CD4-positive, alpha-beta T cell (primary cell): ENCODE data around the gene LGI4. TPM values are rescaled to one million over a fixed set of nuclear protein-coding genes. Genes with fewer than 3 reads are reported as not detected.

Experiments
- ATAC-seq: fragments of 200-7000 bp; cut with Tn5 transposase; one replicate; pipeline ENCODE4 v1.10.0; 2022; ENCODE audit warnings: mild to moderate bottlenecking; ENCODE audit not compliant: poor library complexity
- CTCF ChIA-PET: fragments of 350-600 bp; sonication (Branson Sonifier 250); formaldehyde crosslinking; loops from one replicate; lab custom pipeline; 2021; ENCODE audit warnings: antibody characterized with exemption, inconsistent platforms; lab: Charles Lee
- POLR2A ChIA-PET: fragments of 350-600 bp; sonication (Branson Sonifier 250); formaldehyde crosslinking; loops from one replicate; lab custom pipeline; 2021; ENCODE audit warnings: antibody characterized with exemption, inconsistent platforms; lab: Charles Lee
- DNase-seq, 14 experiments: peaks; one replicate each; pipeline ENCODE4 v3.0.0-alpha.2; 2013 to 2020; ENCODE audit warnings: mixed read lengths in 2 of 14
- H3K27ac ChIP-seq, 2 donors: one replicate each; pipeline versions ENCODE4 v1.5.1 to v1.7.0; 2013; ENCODE audit warnings: low read length in 2 of 2, low read depth in 1 of 2, mild to moderate bottlenecking in 1 of 2
- H3K27me3 ChIP-seq, 2 experiments: 1 replicate in 1 of 2; 2 replicates in 1 of 2; pipeline versions ENCODE4 v1.6.1 to v1.7.0; 2013; ENCODE audit warnings: low read length in 2 of 2, control low read depth in 1 of 2, mild to moderate bottlenecking in 1 of 2, moderate library complexity in 1 of 2; ENCODE audit not compliant: insufficient read depth in 2 of 2, control insufficient read depth in 1 of 2
- H3K36me3 ChIP-seq: one replicate; pipeline ENCODE4 v1.6.1; 2013; ENCODE audit warnings: low read length, control low read depth; ENCODE audit not compliant: insufficient read depth
- H3K4me1 ChIP-seq: one replicate; pipeline ENCODE4 v1.6.1; 2013; ENCODE audit warnings: low read length, control low read depth; ENCODE audit not compliant: insufficient read depth
- H3K4me3 ChIP-seq: one replicate; pipeline ENCODE4 v1.5.1; 2013; ENCODE audit warnings: mild to moderate bottlenecking, low read length, moderate library complexity
- H3K9me3 ChIP-seq, 2 experiments: 1 replicate in 1 of 2; 2 replicates in 1 of 2; pipeline versions ENCODE4 v1.6.1 to v1.7.0; 2013; ENCODE audit warnings: low read length in 2 of 2, mild to moderate bottlenecking in 2 of 2, control low read depth in 1 of 2, moderate library complexity in 1 of 2; ENCODE audit not compliant: control insufficient read depth in 1 of 2, insufficient read depth in 1 of 2
- H3K27ac Mint-ChIP-seq: one replicate; pipeline ENCODE4 v1.8.0; 2020; ENCODE audit warnings: mixed read lengths
- H3K27me3 Mint-ChIP-seq: one replicate; pipeline ENCODE4 v1.8.0; 2021; ENCODE audit warnings: mixed read lengths
- H3K36me3 Mint-ChIP-seq: one replicate; pipeline ENCODE4 v1.8.0; 2021; ENCODE audit warnings: low read depth, mixed read lengths
- H3K4me1 Mint-ChIP-seq: one replicate; pipeline ENCODE4 v1.8.0; 2021; ENCODE audit warnings: low read depth, mixed read lengths
- H3K4me3 Mint-ChIP-seq: one replicate; pipeline ENCODE4 v1.8.0; 2020; ENCODE audit warnings: mild to moderate bottlenecking, mixed read lengths
- H3K9me3 Mint-ChIP-seq: one replicate; pipeline ENCODE4 v1.8.0; 2020; ENCODE audit warnings: mixed read lengths
- CTCF ChIP-seq: fragments of 200-600 bp; IDR thresholded peaks from one replicate; pipeline ENCODE4 v1.8.0; 2022; ENCODE audit warnings: antibody characterized with exemption, mild to moderate bottlenecking
- intact Hi-C, 2 experiments: fragments of 100-400 bp; cut with DNase I in 1 of 2; cut with micrococcal nuclease in 1 of 2; formaldehyde crosslinking; loops; one replicate each; pipeline versions ENCODE4 v1.15.1 to v1.9.0; 2023 to 2025; cut with DNase I, micrococcal nuclease
- total RNA-seq, 174 experiments: library from RNA in 2 of 174; stranded (reverse) in 2 of 174; gene quantifications; one replicate each; pipeline ENCODE4 v1.2.3 and lab custom pipeline; 2021 to 2026

Gene LGI4
- total RNA-seq, 2 experiments from 2014 or later: 0.69 to 0.70 TPM

GRCh38 chr19:35170359-35171061 is 35.7 kb upstream of the LGI4 start:
- Histone ChIP-seq H3K36me3 (peaks cover 69% of the 10 kb centered on the region), H3K27ac (no peak overlapping the region), H3K4me3 (no peak overlapping the region), H3K27me3 (no peaks in the 10 kb centered on the region), H3K4me1 (peaks cover 76% of the 10 kb centered on the region), H3K9me3 (peaks cover 12 to 13% of the 10 kb centered on the region in 2 experiments)
- Mint-ChIP-seq H3K27ac (peak overlapping the region; percentile 91), H3K4me3 (no peak overlapping the region), H3K4me1 (peaks cover 64% of the 10 kb centered on the region), H3K9me3 (peaks cover 2% of the 10 kb centered on the region), H3K27me3 (no peaks in the 10 kb centered on the region), H3K36me3 (peaks cover 82% of the 10 kb centered on the region)
- ChIA-PET POLR2A (interaction anchor here (0.6 to 3.4 kb wide), 5 partner anchors 36 to 162 kb away, joined by 3 to 21 read pairs (median 6); no protein-coding TSS in a partner anchor), CTCF (no interaction called here)
- intact Hi-C loops: no loop called here
- no peak for ATAC-seq
- TF ChIP-seq CTCF: no peak
- no peak for DNase-seq

DNA sequence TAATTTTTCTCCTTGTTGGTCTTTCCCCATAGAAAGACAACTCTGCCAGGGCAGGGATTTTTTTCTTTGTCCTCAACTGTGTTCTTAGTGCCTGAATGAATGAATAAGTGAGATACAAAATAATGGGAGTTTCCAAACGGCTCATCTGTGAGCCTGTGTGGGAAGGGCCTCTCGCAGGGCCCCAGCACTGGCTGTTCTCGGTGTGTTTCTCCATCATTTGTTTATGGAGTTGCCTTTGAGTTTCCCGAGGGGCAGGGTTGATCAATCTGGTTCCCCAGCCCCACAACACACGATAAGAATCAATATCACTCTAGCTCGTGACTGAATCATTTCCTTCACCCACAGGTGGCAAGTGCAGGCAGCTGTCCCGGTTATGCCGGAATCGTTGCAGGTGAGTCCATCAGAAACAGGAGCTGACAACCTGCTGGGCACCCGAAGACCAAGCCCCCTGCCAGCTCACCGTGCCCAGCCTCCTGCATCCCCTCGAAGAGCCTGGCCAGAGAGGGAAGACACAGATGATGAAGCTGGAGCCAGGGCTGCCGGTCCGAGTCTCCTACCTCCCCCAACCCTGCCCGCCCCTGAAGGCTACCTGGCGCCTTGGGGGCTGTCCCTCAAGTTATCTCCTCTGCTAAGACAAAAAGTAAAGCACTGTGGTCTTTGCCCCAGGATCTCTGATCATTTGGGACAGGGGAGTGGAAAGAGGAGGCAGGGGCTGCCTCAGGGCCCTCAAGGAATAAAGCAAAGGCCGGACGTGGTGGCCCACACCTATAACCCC is 34.5 kb upstream of the LGI4 start:
- intact Hi-C loops: no loop called here
- H3K4me1 Mint-ChIP-seq: peaks cover 67% of the 10 kb centered on the region
- H3K9me3 Mint-ChIP-seq: peaks cover 2% of the 10 kb centered on the region
- Histone ChIP-seq H3K4me1 (peaks cover 76% of the 10 kb centered on the region), H3K4me3 (no peak overlapping the region), H3K27me3 (no peaks in the 10 kb centered on the region), H3K27ac (no peak overlapping the region), H3K36me3 (peaks cover 80% of the 10 kb centered on the region), H3K9me3 (peaks cover 13 to 16% of the 10 kb centered on the region in 2 experiments)
- no peak for ATAC-seq
- ChIA-PET POLR2A (interaction anchor here (0.8 to 3.6 kb wide), 6 partner anchors 13 to 71 kb away, joined by 3 to 19 read pairs (median 4); partner anchors contain the start of gene FXYD5), CTCF (no interaction called here)
- TF ChIP-seq CTCF: no peak
- H3K27me3 Mint-ChIP-seq: no peaks in the 10 kb centered on the region
- H3K27ac Mint-ChIP-seq: peak overlapping the region; percentile 91
- DNase-seq: no peak
- peaks cover 93% of the 10 kb centered on the region for H3K36me3 Mint-ChIP-seq
- no peak overlapping the region for H3K4me3 Mint-ChIP-seq

DNA sequence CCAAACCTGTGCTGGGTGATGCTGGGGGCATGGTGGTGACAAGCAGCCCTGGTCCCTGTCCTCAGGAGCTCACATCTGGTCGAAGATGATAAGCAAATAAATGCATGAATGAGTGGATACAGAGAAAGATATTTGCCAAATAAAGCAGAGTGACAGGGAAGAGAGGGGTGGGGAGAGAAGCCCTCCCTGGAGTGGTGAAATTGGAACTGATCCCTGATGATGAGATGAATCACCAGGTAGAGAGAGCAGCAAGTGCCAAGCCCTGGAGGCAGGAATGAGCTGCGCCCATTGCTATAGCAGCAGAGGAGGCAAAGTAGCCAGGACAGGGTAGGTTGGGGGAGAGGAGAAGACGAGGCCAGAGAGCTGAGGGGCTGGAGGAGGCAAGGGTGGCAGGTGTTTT is 33.3 kb upstream of the LGI4 start:
- ChIA-PET POLR2A (interaction anchor here (0.9 to 3.6 kb wide), 7 partner anchors 12 to 154 kb away, joined by 3 to 19 read pairs (median 8); partner anchors contain the start of gene FXYD5), CTCF (interaction anchor here (1.4 kb wide), 1 partner anchor 101 kb away, joined by 3 read pairs; the partner anchor contains the start of gene USF2)
- TF ChIP-seq CTCF: no peak
- Histone ChIP-seq H3K9me3 (peaks cover 13 to 16% of the 10 kb centered on the region in 2 experiments), H3K27me3 (no peaks in the 10 kb centered on the region), H3K36me3 (peaks cover 90% of the 10 kb centered on the region), H3K4me1 (peaks cover 69% of the 10 kb centered on the region), H3K27ac (peak overlapping the region; percentile 50 to 68), H3K4me3 (no peak overlapping the region)
- H3K9me3 Mint-ChIP-seq: peaks cover 2% of the 10 kb centered on the region
- H3K4me3 Mint-ChIP-seq: no peak overlapping the region
- no peak for ATAC-seq
- H3K4me1 Mint-ChIP-seq: peaks cover 68% of the 10 kb centered on the region
- DNase-seq: no peak
- peaks cover 99% of the 10 kb centered on the region for H3K36me3 Mint-ChIP-seq
- no peaks in the 10 kb centered on the region for H3K27me3 Mint-ChIP-seq
- H3K27ac Mint-ChIP-seq: peak overlapping the region; percentile 91
- intact Hi-C loops: no loop called here
